Stimulated activated CD4-positive, alpha-beta T cell treated with anti-CD3 and anti-CD28 coated beads, Interleukin-15, amount 100 ng/mL, for 48 hours (primary cell): Measurements from ENCODE around the gene ZNF148.

Experiments used
- DNase-seq, 2 donors: peaks; one replicate each; pipeline ENCODE4 v3.0.0-alpha.2; 2020; ENCODE audit warnings: low read depth in 2 of 2

ZNF148 gene

GRCh38 chr3:125289429-125289981, 85.6 kb downstream of the ZNF148 start:
- DNase-seq, result no peak

- no peak for DNase-seq
Measured at GRCh38 chr3:125287248-125287647, 87.9 kb downstream of the ZNF148 start.

GRCh38 chr3:125281381-125281780, 93.7 kb downstream of the ZNF148 start:
- DNase-seq, result no peak

GRCh38 chr3:125280668-125281361, 94.3 kb downstream of the ZNF148 start:
- DNase-seq, result no peak

GRCh38 chr3:125278155-125278554, 97.0 kb downstream of the ZNF148 start:
- DNase-seq, result no peak

GRCh38 chr3:125271127-125271526, 104.0 kb downstream of the ZNF148 start:
- no peak for DNase-seq

GRCh38 chr3:125267460-125267859, 107.7 kb downstream of the ZNF148 start:
- DNase-seq, result no peak

GRCh38 chr3:125266971-125267370, 108.2 kb downstream of the ZNF148 start:
- DNase-seq, result no peak

- DNase-seq, result no peak
Measured at GRCh38 chr3:125262161-125262560, 113.0 kb downstream of the ZNF148 start.

- no peak for DNase-seq
Measured at GRCh38 chr3:125261031-125261430, 114.1 kb downstream of the ZNF148 start.

GRCh38 chr3:125260158-125260557, 115.0 kb downstream of the ZNF148 start:
- no peak for DNase-seq

- no peak for DNase-seq
Measured at GRCh38 chr3:125257536-125257935, 117.6 kb downstream of the ZNF148 start.

- no peak for DNase-seq
Measured at GRCh38 chr3:125256675-125257074, 118.5 kb downstream of the ZNF148 start.

- no peak for DNase-seq
Measured at GRCh38 chr3:125250973-125251372, 124.2 kb downstream of the ZNF148 start.

- DNase-seq, result no peak
Measured at GRCh38 chr3:125246237-125246636, 128.9 kb downstream of the ZNF148 start.

- DNase-seq, result no peak
Measured at GRCh38 chr3:125245521-125245920, 129.6 kb downstream of the ZNF148 start.

- DNase-seq, result no peak
Measured at GRCh38 chr3:125240496-125240895, 134.6 kb downstream of the ZNF148 start.

GRCh38 chr3:125239266-125239665, 135.9 kb downstream of the ZNF148 start:
- no peak for DNase-seq

- no peak for DNase-seq
Measured at GRCh38 chr3:125238759-125239158, 136.4 kb downstream of the ZNF148 start.

- no peak for DNase-seq
Measured at GRCh38 chr3:125236331-125236903, 138.7 kb downstream of the ZNF148 start.

- DNase-seq, result no peak
Measured at GRCh38 chr3:125234831-125235230, 140.3 kb downstream of the ZNF148 start.

- no peak for DNase-seq
Measured at GRCh38 chr3:125232401-125232800, 142.7 kb downstream of the ZNF148 start.

GRCh38 chr3:125231895-125232294, 143.2 kb downstream of the ZNF148 start:
- DNase-seq, result no peak
